Kidney glomerular epithelial cell (primary cell): ENCODE results near the gene DEFB121.

Experiments used
- DNase-seq: peaks from one replicate; lab custom pipeline; 2025; lab: John Stamatoyannopoulos, UW

The DEFB121 gene

GRCh38 chr20:31363295-31363694 is 42.7 kb downstream of the DEFB121 start:
- DNase-seq = no peak

- DNase-seq = no peak
Measured at GRCh38 chr20:31355981-31356380, 50.0 kb downstream of the DEFB121 start.
